ENCODE measurements around the gene GANAB. TPM values are rescaled to one million over a fixed set of nuclear protein-coding genes. Genes with fewer than 3 reads are reported as not detected.

GANAB gene
- total RNA-seq, 1 donor from 2014 or later: 228 TPM

DNA sequence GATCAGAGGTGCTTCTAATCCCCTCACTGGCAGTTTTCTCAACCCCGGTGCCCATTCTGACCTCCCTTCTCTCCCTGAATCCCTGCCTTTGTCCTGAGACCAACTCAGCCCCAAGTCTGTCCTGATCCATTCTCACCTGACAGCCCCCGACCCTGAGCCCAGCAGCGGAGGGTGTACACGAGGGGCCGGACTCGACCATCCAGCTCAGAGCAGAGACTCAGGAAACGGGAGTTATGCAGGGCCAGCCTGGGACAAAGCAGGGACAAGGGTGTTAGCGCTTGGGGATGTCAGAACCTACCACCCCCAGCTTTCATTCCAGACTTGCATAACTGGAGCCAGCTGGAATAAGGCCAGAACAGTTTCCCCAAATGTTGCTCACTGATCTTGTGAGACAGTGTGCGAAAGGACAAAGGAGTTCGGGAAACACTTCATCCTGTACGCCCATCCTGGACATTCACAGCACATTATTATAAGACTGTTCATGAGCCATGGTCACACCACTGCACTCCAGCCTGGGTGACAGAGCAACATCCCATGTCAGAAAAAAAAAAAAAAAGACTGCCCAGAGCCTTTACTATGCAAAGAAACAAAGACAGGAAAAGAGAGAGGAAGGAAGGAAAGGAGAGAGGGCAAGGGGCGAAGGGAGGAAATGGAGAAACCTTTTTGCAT, 69.2 kb downstream of the GANAB start:
- ATAC-seq: no peak
- Histone ChIP-seq H3K4me1 (peaks cover 39% of the 10 kb centered on the region), H3K36me3 (peaks cover 72% of the 10 kb centered on the region), H3K9me3 (no peaks in the 10 kb centered on the region), H3K27ac (peak overlapping the region; percentile 86), H3K27me3 (ENCODE audit: low read depth) (no peaks in the 10 kb centered on the region), H3K4me3 (no peak overlapping the region)
- intact Hi-C loops (cut with DNase I): no loop called here
- TF ChIP-seq, protein P1, sequence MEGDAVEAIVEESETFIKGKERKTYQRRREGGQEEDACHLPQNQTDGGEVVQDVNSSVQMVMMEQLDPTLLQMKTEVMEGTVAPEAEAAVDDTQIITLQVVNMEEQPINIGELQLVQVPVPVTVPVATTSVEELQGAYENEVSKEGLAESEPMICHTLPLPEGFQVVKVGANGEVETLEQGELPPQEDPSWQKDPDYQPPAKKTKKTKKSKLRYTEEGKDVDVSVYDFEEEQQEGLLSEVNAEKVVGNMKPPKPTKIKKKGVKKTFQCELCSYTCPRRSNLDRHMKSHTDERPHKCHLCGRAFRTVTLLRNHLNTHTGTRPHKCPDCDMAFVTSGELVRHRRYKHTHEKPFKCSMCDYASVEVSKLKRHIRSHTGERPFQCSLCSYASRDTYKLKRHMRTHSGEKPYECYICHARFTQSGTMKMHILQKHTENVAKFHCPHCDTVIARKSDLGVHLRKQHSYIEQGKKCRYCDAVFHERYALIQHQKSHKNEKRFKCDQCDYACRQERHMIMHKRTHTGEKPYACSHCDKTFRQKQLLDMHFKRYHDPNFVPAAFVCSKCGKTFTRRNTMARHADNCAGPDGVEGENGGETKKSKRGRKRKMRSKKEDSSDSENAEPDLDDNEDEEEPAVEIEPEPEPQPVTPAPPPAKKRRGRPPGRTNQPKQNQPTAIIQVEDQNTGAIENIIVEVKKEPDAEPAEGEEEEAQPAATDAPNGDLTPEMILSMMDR (IDR thresholded peaks at IDR 0.05): no peak
- DNase-seq: no peak

DNA sequence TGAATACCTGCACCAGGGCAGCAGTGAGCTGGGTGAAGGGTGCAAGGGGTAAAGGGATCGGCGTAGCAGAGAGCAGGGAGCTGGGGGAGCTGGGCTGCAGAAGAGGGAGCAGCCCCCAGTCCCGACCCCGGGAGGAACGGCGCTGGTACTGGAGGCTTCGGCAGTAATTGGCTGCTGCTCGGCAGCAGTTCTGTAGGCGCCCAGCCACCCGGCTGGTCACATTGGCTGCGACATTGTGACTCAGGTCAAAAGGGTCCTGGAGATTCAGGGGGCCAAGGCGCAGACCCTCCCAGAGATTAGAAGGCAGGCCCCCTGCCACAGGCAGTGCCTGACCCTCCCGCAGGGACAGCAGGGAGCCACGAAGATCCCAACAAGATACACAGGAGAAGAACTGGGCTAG, 70.6 kb downstream of the GANAB start:
- TF ChIP-seq, protein P1 (IDR thresholded peaks at IDR 0.05): no peak
- no peak for DNase-seq
- Histone ChIP-seq H3K27me3 (ENCODE audit: low read depth) (no peaks in the 10 kb centered on the region), H3K27ac (peak overlapping the region; percentile 86), H3K4me3 (no peak overlapping the region), H3K4me1 (peaks cover 52% of the 10 kb centered on the region), H3K36me3 (peaks cover 72% of the 10 kb centered on the region), H3K9me3 (no peaks in the 10 kb centered on the region)
- intact Hi-C loops (cut with DNase I): no loop called here
- ATAC-seq: no peak

DNA sequence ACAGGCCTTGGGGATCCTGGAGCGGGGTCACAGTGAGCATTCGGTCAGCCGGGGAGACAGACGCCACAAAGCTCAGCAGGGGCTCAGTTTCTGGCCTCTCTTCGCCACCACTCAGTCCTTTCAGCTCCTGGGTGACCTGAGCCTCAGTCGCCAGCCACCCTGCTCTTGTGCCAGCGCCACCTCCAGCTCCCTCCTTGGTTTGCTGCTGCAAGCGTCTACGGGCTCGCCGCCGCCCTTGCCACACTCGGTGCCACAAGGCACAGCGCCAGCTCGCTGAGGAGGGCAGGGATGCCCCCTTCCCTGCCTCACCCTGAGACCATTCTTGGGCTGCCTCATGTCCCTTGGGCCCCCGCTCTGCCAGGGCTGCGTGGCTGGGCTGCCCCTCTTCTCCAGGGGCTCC, 71.3 kb downstream of the GANAB start:
- TF ChIP-seq, protein P1 (IDR thresholded peaks at IDR 0.05): no peak
- H3K9me3 ChIP-seq: no peaks in the 10 kb centered on the region
- ATAC-seq (no peak), DNase-seq (no peak)
- peak overlapping the region; percentile 80 for H3K4me3 ChIP-seq
- intact Hi-C loops (cut with DNase I): no loop called here
- peaks cover 72% of the 10 kb centered on the region for H3K36me3 ChIP-seq
- H3K27me3 ChIP-seq (ENCODE audit: low read depth): no peaks in the 10 kb centered on the region
- H3K4me1 ChIP-seq: peaks cover 56% of the 10 kb centered on the region
- H3K27ac ChIP-seq: peak overlapping the region; percentile 86

Other genes starting within 250 kb of the GANAB start
- 3,364 TPM for gene SCGB1A1, start 227.6 kb downstream of the GANAB start, total RNA-seq
- gene AHNAK, start 99.8 kb downstream of the GANAB start, total RNA-seq: 809 TPM
- 899 TPM for gene EEF1G, start 72.7 kb downstream of the GANAB start, total RNA-seq
- gene TUT1, start 55.1 kb downstream of the GANAB start, total RNA-seq: 15.8 TPM
- 68.4 TPM for gene MTA2, start 44.7 kb downstream of the GANAB start, total RNA-seq
- 69.3 TPM for gene EML3, start 33.8 kb downstream of the GANAB start, total RNA-seq
- gene ROM1, start 33.4 kb downstream of the GANAB start, total RNA-seq: 5.6 TPM
- gene B3GAT3, start 24.6 kb downstream of the GANAB start, total RNA-seq: 32.6 TPM
- 18.6 TPM for gene INTS5, start 6.7 kb upstream of the GANAB start, total RNA-seq
- 37.1 TPM for gene C11orf98, start 18.6 kb upstream of the GANAB start, total RNA-seq
- gene CSKMT, start 18.7 kb upstream of the GANAB start, total RNA-seq: 12.1 TPM
- gene UQCC3, start 25.1 kb upstream of the GANAB start, total RNA-seq: 6.1 TPM
- gene LBHD1, start 25.7 kb upstream of the GANAB start, total RNA-seq: 11.1 TPM
- 116 TPM for gene UBXN1, start 32.5 kb upstream of the GANAB start, total RNA-seq
- 3.4 TPM for gene LRRN4CL, start 42.9 kb upstream of the GANAB start, total RNA-seq
- 87.0 TPM for gene BSCL2, start 60.8 kb upstream of the GANAB start, total RNA-seq
- not detected for gene GNG3, start 61.1 kb upstream of the GANAB start, total RNA-seq
- 46.1 TPM for gene HNRNPUL2, start 80.8 kb upstream of the GANAB start, total RNA-seq
- 24.3 TPM for gene TTC9C, start 81.9 kb upstream of the GANAB start, total RNA-seq
- 11.6 TPM for gene ZBTB3, start 107.5 kb upstream of the GANAB start, total RNA-seq
- gene POLR2G, start 115.0 kb upstream of the GANAB start, total RNA-seq: 57.5 TPM
- gene TAF6L, start 124.8 kb upstream of the GANAB start, total RNA-seq: 23.6 TPM
- 54.6 TPM for gene TMEM179B, start 140.8 kb upstream of the GANAB start, total RNA-seq
- gene TMEM223, start 145.4 kb upstream of the GANAB start, total RNA-seq: 17.2 TPM
- 93.2 TPM for gene NXF1, start 158.8 kb upstream of the GANAB start, total RNA-seq
- gene STX5, start 185.4 kb upstream of the GANAB start, total RNA-seq: 42.0 TPM
- gene TEX54, start 186.2 kb upstream of the GANAB start, total RNA-seq: not detected
- gene WDR74, start 193.0 kb upstream of the GANAB start, total RNA-seq: 35.3 TPM
- gene SLC3A2, start 234.3 kb upstream of the GANAB start, total RNA-seq: 214 TPM

All from lower lobe of right lung (tissue), 2 donors.